Adipose tissue (tissue), 3 donors: ENCODE data around the gene ZNF223. TPM values are rescaled to one million over a fixed set of nuclear protein-coding genes. Genes with fewer than 3 reads are reported as not detected.

ENCODE experiments used
- polyA plus RNA-seq, 3 donors: library from polyadenylated mRNA; stranded (reverse); fragments of 200-250 nt; gene quantifications; one replicate each; pipeline ENCODE4 v1.2.3, GENCODE V29; 2013
- donor health status: healthy with polysubstance abuse.
- donor health status: Bipolar disorder and iron deficiency.
- donor health status: healthy.

The ZNF223 gene
- polyA plus RNA-seq, 3 donors, result 1.5 to 3.1 (median 1.8) TPM

Other genes with a start within 250 kb of the ZNF223 start
- 1 to 10 TPM in 1 of 3 donors, under 1 TPM in 2; 0.09 to 1.9 (median 0.22) TPM for gene LYPD5, start 249.6 kb upstream of the ZNF223 start, polyA plus RNA-seq
- gene ZNF283, start 224.7 kb upstream of the ZNF223 start, polyA plus RNA-seq, result 1 to 10 TPM; 1.3 to 2.2 (median 1.6) TPM
- 1 to 10 TPM in 2 of 3 donors, under 1 TPM in 1; 1.00 to 2.7 (median 1.1) TPM for gene ZNF404, start 168.1 kb upstream of the ZNF223 start, polyA plus RNA-seq
- 1 to 10 TPM; 3.3 to 4.9 (median 3.4) TPM for gene ZNF45, start 116.8 kb upstream of the ZNF223 start, polyA plus RNA-seq
- gene ZNF221, start 100.8 kb upstream of the ZNF223 start, polyA plus RNA-seq, result 1 to 10 TPM in 1 of 3 donors, under 1 TPM in 2; 0.67 to 2.6 (median 0.77) TPM
- 1 to 10 TPM; 2.2 to 2.6 (median 2.3) TPM for gene ZNF155, start 67.8 kb upstream of the ZNF223 start, polyA plus RNA-seq
- 1 to 10 TPM in 2 of 3 donors, under 1 TPM in 1; 0.91 to 2.4 (median 1.1) TPM for gene ZNF230, start 49.1 kb upstream of the ZNF223 start, polyA plus RNA-seq
- 1 to 10 TPM; 1.6 to 5.2 (median 1.9) TPM for gene ZNF222, start 26.7 kb upstream of the ZNF223 start, polyA plus RNA-seq
- gene ZNF284, start 20.1 kb downstream of the ZNF223 start, polyA plus RNA-seq, result under 1 TPM; 0.16 to 0.90 (median 0.35) TPM
- 1 to 10 TPM; 8.1 to 8.3 (median 8.3) TPM for gene ZNF224, start 42.3 kb downstream of the ZNF223 start, polyA plus RNA-seq
- 1 to 10 TPM in 2 of 3 donors, under 1 TPM in 1; 0.93 to 1.3 (median 1.1) TPM for gene ZNF225, start 61.4 kb downstream of the ZNF223 start, polyA plus RNA-seq
- 1 to 10 TPM; 1.5 to 2.6 (median 2.2) TPM for gene ZNF234, start 89.5 kb downstream of the ZNF223 start, polyA plus RNA-seq
- 10 to 100 TPM in 1 of 3 donors, 1 to 10 TPM in 2; 5.3 to 15.2 (median 8.4) TPM for gene ZNF226, start 113.1 kb downstream of the ZNF223 start, polyA plus RNA-seq
- gene ZNF227, start 160.5 kb downstream of the ZNF223 start, polyA plus RNA-seq, result 1 to 10 TPM; 3.2 to 4.6 (median 3.3) TPM
- under 1 TPM in 1 of 3 donors, not detected in 2; 0.97 TPM for gene ZNF233, start 207.8 kb downstream of the ZNF223 start, polyA plus RNA-seq